GM19328 (cell line): ENCODE measurements around the gene SLC37A2.
"Not testable (repeated sequence)": the region's sequence is repeated elsewhere in the genome, so short reads cannot be mapped to it uniquely, and the experiment has no call there.

Experiments used
- ATAC-seq: cut with Tn5 transposase; IDR thresholded peaks from one replicate; pipeline ENCODE4 v1.9.1; 2021; ENCODE audit warnings: mild to moderate bottlenecking, moderate library complexity; ENCODE audit not compliant: unreplicated experiment

Gene SLC37A2

DNA sequence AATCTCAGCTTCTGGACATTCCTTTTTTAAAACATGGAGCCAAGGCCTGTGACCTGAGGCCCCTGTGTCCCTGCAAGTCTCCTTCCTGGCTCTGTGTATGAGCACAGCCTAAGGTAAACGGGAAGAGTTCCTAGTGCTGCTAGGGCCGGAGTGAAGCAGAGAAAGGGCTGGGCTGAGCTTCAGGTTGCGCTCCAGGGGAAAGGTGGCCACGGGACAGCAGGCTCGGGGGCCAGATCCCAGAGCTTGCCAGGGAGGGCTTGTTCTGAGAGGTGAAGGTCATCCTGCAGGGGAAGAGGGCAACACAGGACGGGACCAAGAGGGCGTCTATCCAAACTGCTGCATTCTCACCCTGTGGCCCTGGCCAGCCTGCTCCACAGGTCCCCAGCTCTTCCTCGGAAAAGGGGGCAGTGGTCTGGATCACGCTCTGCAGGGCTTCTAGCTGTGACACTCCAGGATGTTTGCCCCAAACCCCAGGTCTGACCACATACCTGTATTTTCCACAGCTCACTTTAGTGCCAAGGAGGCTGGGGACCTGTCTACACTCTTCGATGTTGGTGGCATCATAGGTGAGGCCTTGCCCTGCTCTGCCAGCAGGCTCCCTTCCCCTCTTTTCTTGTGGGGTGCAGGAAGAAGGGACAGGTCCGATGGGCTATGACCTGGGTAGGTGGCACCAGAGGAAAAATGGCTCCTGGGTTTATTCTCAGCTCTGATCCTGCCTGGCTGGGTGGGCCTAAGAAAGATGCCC lies 20.4 kb downstream of the SLC37A2 start:
- no peak for ATAC-seq

DNA sequence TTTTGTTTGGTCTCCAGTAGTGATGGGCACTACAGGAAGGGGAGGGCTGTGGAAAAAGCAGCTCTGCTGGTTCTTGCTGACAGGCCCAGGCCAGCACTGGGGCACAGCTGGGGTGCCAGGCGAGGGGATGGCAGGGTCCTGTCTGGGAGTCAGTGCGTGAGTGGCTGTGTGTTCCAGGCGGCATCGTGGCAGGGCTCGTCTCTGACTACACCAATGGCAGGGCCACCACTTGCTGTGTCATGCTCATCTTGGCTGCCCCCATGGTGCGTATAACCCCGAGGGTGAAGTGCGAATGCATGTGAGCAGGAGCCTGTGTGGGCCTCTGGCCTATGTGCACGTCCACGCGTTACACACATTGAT lies 20.9 kb downstream of the SLC37A2 start:
- ATAC-seq, result no peak

DNA sequence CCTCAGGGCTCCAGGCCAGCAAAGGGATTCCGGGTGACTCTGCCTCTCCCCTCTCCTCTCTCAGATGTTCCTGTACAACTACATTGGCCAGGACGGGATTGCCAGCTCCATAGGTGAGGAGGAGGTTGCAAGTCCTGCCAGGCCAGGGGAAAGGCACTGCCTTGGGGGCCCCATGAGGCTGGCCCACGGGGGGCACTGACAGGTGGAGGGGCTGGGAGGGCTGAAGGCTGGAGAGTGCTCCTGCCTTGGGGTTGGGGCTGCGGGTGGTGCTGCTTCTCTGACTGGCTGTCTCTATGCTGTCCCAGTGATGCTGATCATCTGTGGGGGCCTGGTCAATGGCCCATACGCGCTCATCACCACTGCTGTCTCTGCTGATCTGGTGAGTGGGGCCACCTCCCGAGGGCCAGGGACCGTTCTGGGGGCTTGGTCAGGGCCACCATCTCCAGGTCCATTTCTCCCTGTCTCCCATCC lies 21.7 kb downstream of the SLC37A2 start:
- no peak for ATAC-seq

DNA sequence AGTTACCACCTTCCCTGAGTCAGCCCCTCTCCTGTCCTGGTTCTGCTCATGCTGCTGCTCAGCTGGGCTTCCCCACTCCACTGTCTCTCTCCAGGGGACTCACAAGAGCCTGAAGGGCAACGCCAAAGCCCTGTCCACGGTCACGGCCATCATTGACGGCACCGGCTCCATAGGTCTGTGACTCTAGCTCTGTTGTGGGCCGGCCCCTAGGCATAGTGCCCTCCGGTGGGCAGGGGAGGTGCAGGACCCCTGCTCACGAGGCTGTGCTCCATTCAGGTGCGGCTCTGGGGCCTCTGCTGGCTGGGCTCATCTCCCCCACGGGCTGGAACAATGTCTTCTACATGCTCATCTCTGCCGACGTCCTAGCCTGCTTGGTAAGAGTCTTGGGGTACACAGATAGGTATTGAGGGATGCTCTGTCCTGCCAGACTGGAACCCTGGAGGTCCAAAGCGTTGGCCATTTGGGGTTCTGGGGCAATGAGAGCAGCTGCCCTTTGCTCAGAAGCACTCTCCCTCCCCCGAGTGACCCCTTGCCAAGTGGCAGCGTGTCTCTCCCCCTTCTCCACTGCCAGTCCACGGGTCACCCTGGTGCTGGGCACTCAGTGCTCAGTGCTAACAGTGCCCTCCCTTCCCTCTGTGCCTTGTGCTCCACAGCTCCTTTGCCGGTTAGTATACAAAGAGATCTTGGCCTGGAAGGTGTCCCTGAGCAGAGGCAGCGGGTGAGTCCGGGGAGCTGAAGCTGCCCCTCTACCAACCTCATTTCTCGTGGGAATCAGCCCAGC lies 22.4 kb downstream of the SLC37A2 start:
- ATAC-seq, result no peak

DNA sequence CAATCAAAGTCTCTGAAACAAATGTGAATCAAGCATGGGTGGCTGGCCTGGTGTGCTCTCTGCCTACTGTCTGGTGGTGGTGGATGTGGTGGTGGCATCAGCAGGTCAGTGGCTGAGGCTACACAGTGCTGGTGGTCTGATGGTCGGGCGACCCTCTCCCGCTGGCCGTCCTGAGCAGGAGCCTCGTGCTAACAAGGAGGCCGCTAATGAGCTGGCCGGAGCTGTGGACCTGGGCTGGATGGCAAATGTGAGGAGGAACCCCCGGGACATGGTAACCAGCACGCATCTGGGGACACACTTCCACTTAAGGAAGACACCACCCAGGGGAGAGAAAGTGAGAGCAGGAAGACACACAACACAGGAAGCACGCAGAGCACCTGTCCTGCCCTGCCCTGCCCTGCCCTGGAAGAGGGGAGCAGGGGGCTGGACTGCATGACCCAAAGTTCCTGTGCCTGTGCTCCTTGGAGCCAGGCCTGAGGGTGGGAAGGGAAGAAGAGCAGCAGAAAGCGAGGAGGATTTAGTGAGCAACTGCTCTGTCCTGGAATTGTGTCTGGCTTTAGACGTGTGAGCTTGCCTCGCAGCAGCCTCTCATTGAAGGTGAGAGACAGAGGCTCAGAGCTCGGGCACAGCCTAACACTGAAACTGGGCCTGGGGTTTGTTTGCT lies 23.7 kb downstream of the SLC37A2 start:
- ATAC-seq, result no peak

DNA sequence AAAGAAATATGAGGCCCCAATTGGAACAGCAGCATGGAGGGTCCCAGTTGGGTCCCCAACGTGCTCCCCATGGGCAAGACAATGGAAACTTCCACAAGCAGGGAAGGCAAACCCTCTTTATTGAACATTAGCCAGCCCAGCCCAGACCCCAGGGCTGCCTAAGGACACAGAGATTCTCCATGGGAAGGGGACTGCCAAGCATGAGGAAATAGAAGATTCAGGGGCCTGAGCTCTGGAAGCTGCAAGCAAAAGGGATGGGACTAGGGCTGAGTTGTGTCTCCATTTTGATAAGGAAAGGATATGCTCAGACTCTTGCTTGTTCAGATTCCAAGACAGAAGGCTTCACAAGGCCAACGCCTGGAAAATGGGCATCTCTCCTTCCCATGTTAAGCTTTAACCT lies 25.0 kb downstream of the SLC37A2 start:
- ATAC-seq, result no peak

DNA sequence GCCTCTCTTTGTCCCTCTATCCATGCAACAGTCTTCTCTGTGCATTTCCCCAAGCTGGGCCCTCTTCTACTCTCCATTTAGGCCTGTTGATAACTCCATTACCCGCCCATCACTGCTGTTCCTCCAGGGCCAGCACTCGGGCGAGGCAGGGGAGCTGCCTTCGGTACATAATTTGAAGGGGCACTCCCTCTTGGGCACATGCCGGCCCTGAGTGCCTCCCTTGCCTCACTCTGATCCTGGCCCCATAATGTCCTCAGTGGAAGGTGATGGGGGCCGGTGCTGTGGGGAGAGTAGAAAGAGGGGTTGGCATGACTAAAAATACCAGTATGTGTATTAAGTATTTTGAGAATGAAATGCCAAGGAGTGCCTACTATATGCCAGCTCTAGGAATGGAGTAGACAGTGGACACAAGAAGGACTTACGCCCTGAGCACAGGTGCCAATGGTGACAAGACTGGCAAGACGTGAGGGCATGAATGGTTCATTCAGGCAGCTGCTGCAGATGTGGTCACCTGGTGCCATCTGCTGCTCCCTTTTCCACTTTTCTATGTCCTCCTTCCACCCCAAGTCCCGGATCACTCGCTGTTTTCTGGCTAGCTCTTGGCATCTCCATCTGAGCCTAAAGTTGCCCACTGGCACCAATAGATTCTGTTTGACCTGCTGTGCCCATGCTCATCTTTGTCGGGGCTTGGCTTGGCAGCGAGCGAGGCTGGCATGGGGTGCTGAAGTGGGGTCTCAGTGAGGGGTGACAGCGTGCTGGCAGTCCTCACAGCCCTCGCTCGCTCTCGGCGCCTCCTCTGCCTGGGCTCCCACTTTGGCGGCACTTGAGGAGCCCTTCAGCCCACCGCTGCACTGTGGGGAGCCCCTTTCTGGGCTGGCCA lies 25.7 kb downstream of the SLC37A2 start:
- ATAC-seq, result no peak

DNA sequence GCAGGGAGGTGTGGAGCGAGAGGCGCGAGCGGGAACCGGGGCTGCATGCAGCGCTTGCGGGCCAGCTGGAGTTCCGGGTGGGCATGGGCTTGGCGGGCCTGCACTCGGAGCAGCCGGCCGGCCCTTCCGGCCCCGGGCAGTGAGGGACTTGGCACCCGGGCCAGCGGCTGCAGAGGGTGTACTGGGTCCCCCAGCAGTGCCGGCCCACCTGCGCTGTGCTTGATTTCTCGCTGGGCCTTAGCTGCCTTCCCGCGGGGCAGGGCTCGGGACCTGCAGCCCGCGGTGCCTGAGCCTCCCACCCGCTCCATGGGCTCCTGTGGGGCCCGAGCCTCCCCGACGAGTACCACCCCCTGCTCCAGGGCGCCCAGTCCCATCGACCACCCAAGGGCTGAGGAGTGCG lies 26.4 kb downstream of the SLC37A2 start:
- not testable (repeated sequence) for ATAC-seq

DNA sequence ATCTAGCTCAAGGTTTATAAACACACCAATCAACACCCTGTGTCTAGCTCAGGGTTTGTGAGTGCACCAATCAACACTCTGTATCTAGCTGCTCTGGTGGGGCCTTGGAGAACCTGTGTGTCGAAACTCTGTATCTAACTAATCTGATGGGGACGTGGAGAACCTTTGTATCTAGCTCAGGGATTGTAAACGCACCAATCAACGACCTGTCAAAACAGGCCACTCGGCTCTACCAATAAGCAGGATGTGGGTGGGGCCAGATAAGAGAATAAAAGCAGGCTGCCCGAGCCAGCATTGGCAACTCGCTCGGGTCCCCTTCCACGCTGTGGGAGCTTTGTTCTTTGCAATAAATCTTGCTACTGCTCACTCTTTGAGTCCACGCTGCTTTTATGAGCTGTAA lies 27.0 kb downstream of the SLC37A2 start:
- ATAC-seq, result not testable (repeated sequence)

DNA sequence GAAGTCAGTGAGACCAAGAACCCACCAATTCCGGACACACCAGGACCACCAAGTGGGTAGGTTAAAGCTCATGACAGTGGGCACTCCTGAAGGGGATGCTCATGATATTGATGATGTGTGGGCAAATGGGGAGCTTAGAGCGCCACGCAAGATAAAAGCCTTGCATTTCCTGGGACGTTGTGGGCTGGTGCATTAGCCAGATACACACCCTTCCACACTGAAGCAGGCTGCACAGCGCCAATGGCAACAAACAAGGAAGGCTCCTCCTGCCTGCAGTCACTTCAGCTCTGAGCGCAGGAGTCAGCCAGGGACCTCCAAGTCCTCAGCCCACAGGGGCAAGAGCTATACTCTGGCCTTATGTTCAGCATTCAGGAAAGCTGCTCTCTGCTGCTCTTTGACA lies 27.7 kb downstream of the SLC37A2 start:
- no peak for ATAC-seq

DNA sequence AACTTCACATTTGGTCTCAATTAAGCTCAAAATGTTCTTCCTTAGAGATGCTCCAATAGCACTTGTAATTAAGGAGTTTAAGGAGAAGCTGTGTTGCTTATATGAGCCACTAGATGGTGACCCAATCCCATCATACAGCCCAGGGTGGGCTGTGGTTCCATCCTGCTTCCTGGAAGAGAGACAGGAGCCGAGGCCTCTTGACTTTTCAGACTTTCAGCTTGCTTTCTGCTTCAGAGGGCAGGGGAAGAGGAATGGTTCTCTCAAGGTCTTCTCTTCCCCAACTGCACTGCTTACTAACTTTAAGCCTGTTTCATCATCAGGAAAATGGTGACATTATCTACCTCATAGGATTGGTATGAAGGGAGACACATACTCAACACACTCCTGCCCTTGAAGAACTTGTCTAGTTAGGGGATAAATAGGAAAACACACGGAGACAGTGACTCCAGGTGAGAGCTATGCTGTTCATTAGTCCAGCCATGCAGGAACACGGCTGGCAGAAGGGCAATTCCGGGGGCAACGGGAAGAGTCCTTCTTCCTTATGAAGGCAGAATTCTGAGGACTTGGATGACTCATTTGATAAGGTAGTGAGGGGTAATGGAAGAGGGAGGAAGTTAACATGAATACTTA lies 28.3 kb downstream of the SLC37A2 start:
- ATAC-seq, result no peak

DNA sequence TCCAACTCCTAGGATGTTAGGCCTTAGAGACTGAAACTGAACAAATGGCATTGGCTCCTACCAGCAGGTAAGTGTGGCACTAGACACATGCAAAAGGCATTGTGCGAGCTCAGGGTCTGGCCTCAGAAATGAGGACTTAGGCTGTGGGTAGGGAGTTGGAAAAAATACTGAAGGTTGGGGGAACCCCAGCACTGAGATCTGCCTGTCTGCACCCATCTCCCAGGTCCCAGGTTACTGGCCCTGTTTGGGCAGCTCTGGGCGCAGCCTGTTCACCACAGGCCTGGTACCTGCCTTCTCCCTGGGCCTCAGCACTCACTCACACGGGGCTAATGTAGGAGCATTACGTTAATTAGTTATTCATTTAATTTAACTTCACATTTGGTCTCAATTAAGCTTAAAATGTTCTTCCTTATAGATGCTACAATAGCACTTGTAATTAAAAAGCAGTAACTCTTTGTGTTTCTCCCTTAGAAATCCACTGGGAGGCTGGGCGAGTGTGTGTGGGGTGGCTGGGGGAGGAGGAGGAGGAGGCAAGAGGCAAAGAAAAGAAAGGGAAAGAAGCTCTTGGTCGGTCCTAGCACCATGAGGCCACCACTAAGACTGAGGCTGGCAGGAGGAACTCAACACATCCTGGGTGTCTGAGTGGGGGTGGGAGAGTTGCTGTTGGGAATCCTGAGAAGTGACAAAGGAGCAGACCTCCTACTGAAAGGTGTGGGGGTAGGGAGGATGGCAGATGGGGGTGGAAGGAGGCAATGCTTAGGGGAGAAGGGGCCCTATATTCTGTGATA lies 29.0 kb downstream of the SLC37A2 start:
- no peak for ATAC-seq

DNA sequence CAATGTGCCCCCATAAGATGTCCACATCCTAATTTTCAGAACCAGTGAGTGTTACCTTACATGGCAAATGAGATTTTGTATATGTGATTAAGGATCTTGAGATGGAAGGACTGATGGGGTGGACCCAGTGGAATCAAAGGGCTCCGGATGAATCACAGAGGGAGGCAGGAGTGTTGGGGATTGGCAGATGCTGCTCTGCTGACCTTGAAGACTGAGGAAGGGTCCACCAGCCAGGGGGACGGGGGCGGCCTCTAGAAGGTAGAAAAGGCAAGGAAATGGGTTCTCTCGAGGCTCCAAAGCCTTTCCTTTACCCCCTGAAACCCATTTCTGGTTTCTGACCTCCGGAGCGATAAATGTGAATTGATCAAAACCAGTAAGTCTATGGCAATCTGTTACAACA lies 29.6 kb downstream of the SLC37A2 start:
- ATAC-seq, result no peak

DNA sequence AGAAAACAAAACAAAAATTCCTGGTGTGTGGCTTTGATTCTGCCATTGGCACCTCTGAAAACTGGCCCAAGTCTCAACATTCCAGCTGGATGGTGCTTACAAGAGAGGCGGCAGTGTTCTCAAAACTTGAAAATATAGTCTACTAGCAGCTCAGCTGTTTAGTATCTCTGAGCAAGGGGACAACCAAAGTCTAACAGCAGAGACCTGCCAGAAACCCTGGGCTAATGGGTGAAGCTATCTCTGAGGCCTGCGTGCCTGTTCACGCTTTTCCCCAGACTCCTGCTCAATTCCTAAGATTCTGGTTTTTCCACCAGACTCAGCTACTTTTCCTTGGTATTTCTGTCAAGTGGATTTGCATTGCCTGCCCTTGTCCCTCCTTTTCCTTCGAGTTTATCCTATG lies 30.4 kb downstream of the SLC37A2 start:
- ATAC-seq, result no peak

DNA sequence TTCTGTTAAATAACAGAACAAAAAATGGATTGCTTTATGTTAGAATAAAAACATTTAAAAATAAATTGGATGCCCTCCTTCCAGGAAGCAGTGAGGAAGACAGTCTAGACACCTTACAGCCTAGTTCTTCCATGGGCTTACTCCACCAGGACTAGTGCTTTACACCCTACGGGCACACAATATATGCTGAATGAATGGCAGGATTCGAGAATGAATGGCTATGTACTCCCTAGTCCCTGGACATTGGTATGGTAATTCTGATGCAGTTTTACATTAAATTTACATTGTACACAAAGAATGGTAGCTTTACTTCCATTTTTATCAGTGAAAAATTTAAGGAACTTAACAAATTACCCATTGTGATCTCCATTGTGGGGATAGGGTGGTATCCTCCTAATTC lies 31.6 kb downstream of the SLC37A2 start:
- ATAC-seq, result no peak

DNA sequence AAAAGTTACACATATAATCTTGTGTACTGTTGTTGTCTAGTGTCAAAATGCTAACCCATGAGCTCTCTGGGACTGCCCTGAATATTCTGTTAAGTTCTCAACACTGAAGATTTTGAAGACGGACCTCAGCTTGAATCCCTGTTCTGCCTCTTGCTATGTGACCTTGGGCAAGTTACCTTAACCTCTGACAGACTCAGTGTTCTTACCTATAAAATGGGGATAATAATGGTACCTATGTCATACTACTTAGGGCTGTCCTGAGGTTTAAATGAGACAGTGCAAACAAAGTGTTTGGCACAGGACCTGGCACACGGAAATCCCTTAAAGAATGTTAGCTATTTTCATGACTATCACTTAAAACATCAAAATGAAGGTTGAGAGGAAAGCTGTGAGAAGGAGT lies 37.0 kb downstream of the SLC37A2 start:
- ATAC-seq, result no peak

DNA sequence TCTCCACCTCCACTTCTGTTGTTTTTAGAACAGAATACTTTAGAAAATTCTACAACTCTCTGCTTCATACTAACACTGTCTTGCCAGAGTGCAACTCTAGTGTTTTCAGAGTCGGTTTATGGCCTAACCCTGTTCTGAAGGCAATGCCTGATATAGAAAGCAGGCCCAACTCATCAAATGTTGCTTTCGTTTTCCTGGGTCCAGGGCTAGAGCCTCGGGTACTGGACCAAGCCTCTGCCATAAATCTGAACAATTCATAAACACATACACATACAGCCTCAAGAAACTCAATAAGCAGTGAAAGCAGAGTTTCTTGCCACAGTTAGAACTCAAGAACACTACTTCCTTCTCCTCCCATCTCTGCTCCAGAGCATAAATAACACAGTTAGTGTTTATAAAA lies 38.5 kb downstream of the SLC37A2 start:
- ATAC-seq, result no peak

DNA sequence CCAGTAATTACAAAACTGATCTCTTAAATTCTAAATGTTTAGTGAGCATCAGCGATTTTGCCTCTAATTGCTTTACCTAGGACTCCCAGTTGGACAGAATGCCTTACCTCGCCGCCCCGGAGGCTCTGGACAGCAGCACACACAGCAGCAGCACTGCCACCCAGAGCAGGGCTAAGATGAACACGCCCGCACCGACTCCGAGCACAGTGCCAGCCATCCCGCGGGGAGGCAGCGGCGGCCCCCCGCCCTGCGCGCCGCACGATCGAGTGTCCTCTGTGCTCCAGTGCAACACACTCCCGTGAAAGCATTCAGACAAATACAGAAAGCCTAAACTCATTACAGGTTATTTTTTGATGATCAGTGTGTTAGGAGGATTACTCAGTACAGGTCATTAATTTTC lies 38.9 kb downstream of the SLC37A2 start:
- ATAC-seq, result no peak

DNA sequence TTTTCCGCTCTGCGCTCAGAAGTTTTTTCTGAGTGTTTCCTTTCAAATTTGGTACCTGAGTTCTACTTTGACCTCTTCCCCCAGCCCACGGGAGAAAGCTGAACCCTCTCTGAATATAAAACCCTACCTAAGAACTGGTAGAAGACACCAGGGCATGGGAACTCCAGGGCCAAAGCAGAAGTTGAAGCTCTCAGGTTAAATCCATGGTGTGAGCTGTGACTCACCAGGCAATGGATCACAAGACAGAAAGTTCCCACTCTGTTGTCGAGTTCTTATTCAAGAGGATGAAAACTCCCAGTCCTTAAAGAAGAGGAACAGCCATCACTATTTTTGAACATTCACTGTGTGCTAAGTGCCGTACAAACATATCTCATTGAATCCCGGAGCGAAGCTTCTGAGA lies 39.4 kb downstream of the SLC37A2 start:
- no peak for ATAC-seq

DNA sequence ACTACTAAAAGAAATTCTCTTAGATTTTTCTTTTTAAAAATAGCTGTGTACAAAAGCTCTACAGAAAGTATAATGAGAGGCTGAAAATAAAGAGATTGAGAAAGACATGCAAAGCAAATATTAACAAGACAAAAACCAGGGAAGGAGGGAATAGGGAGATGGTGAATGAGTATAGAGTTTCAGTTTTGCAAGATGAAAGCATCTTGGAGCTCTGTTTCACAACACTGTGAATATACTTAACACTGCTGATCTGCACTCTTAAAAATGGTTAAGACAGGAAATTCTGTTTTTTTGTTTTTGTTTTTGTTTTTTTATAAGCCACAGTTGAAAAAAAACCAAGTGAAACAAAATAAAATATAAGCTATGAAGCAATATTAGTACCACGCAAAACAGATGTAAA lies 42.8 kb downstream of the SLC37A2 start:
- ATAC-seq, result no peak
